Liver (tissue), 9 donors: Measurements from ENCODE around the gene RAB22A. TPM values are rescaled to one million over a fixed set of nuclear protein-coding genes. Genes with fewer than 3 reads are reported as not detected.

Source experiments
- DNase-seq: peaks from one replicate; pipeline ENCODE4 v3.0.0-alpha.2; 2017; ENCODE audit warnings: low spot score
- H3K27ac ChIP-seq, 2 donors: one replicate each; pipeline ENCODE4 v1.7.0; 2013; ENCODE audit warnings: inconsistent platforms in 2 of 2, low read length in 2 of 2, control low read depth in 1 of 2, low read depth in 1 of 2, mild to moderate bottlenecking in 1 of 2
- H3K27me3 ChIP-seq, 4 donors: one replicate each; pipeline versions ENCODE4 v1.6.1 to v1.7.0; 2013; ENCODE audit warnings: low read length in 3 of 4, inconsistent platforms in 1 of 4, mild to moderate bottlenecking in 1 of 4, moderate library complexity in 1 of 4; ENCODE audit not compliant: control insufficient read depth in 4 of 4, insufficient read depth in 4 of 4
- H3K36me3 ChIP-seq, 4 donors: one replicate each; pipeline versions ENCODE4 v1.6.1 to v1.7.0; 2013; ENCODE audit warnings: low read length in 3 of 4, mild to moderate bottlenecking in 3 of 4, low read depth in 1 of 4, moderate library complexity in 1 of 4; ENCODE audit not compliant: control insufficient read depth in 4 of 4, insufficient read depth in 3 of 4
- H3K4me1 ChIP-seq, 4 donors: one replicate each; pipeline versions ENCODE4 v1.6.1 to v1.7.0; 2013; ENCODE audit warnings: low read length in 3 of 4, mild to moderate bottlenecking in 3 of 4, moderate library complexity in 1 of 4; ENCODE audit not compliant: control insufficient read depth in 4 of 4, insufficient read depth in 4 of 4
- H3K4me3 ChIP-seq, 3 donors: one replicate each; pipeline versions ENCODE4 v1.6.1 to v1.7.0; 2013; ENCODE audit warnings: low read length in 3 of 3, control low read depth in 1 of 3, low read depth in 1 of 3, mild to moderate bottlenecking in 1 of 3
- H3K9ac ChIP-seq, 2 donors: one replicate each; pipeline ENCODE4 v1.7.0; 2013; ENCODE audit warnings: low read length in 2 of 2, mild to moderate bottlenecking in 2 of 2, moderate library complexity in 2 of 2, control low read depth in 1 of 2, low read depth in 1 of 2
- H3K9me3 ChIP-seq, 4 donors: one replicate each; pipeline versions ENCODE4 v1.6.1 to v1.7.0; 2013; ENCODE audit warnings: low read length in 3 of 4; ENCODE audit not compliant: control insufficient read depth in 4 of 4
- EGR1 ChIP-seq, 2 donors: IDR thresholded peaks; 2 replicates each; pipeline ENCODE4 v1.6.1; 2016 to 2018; ENCODE audit warnings: antibody characterized with exemption in 2 of 2, low read depth in 2 of 2
- FOXA2 ChIP-seq: IDR thresholded peaks from 2 replicates; pipeline ENCODE4 v1.6.1; 2016; ENCODE audit warnings: antibody characterized with exemption
- GABPA ChIP-seq, 2 donors: IDR thresholded peaks in 1 of 2; conservative IDR thresholded peaks in 1 of 2; 2 replicates each; pipeline ENCODE4 v1.6.1; 2016; ENCODE audit warnings: antibody characterized with exemption in 2 of 2, mild to moderate bottlenecking in 1 of 2, moderate library complexity in 1 of 2
- HNF4A ChIP-seq, 2 donors: conservative IDR thresholded peaks; 2 replicates each; pipeline ENCODE4 v1.6.1; 2016; ENCODE audit warnings: antibody characterized with exemption in 2 of 2, mild to moderate bottlenecking in 2 of 2
- HNF4G ChIP-seq: IDR thresholded peaks from 2 replicates; pipeline ENCODE4 v1.6.1; 2016; ENCODE audit warnings: antibody characterized with exemption
- NR2F2 ChIP-seq: IDR thresholded peaks from 2 replicates; pipeline ENCODE4 v1.6.1; 2016; ENCODE audit warnings: antibody characterized with exemption
- RAD21 ChIP-seq, 2 donors: IDR thresholded peaks; 2 replicates each; pipeline ENCODE4 v1.6.1; 2016; ENCODE audit warnings: antibody characterized with exemption in 2 of 2, mild to moderate bottlenecking in 2 of 2
- TAF1 ChIP-seq: conservative IDR thresholded peaks from 2 replicates; pipeline ENCODE4 v1.6.1; 2016; ENCODE audit warnings: antibody characterized with exemption, mild to moderate bottlenecking
- YY1 ChIP-seq: IDR thresholded peaks from 2 replicates; pipeline ENCODE4 v1.6.1; 2016; ENCODE audit warnings: antibody characterized with exemption, mild to moderate bottlenecking
- WGBS: extraction: QIAGEN DNeasy Blood & Tissue Kit; methylation state at CpG from one replicate; pipeline ENCODE4 v1.1.7; 2013; 5-methylcytosine and 5-hydroxymethylcytosine counted together
- polyA plus RNA-seq, 2 donors: library from polyadenylated mRNA; stranded (reverse) in 1 of 2; unstranded in 1 of 2; fragments of 200-250 nt in 1 of 2; fragments of >200 nt in 1 of 2; fragmentation: Nextera tagmentation in 1 of 2; extraction: Ambion mirVana in 1 of 2; gene quantifications; one replicate each; pipeline versions ENCODE4 v1.2.1 to v1.2.3, GENCODE V29; 2013 to 2015
- total RNA-seq, 2 donors: library from RNA; depleted of rRNA; stranded (reverse); fragments of >200 nt; gene quantifications; one replicate each; pipeline ENCODE4 v1.2.3, GENCODE V29; 2014
- TF ChIP-seq, protein P1 (sequence below): IDR thresholded peaks from 2 replicates; pipeline ENCODE4 v1.6.1; 2016; ENCODE audit warnings: antibody characterized with exemption
- TF ChIP-seq, protein P2 (sequence below): IDR thresholded peaks from 2 replicates; pipeline ENCODE4 v1.6.1; 2016; ENCODE audit warnings: antibody characterized with exemption, mild to moderate bottlenecking
- TF ChIP-seq, protein P3 (sequence below): fragments of 150-350 bp; IDR thresholded peaks from 2 replicates; pipeline ENCODE4 v1.5.1; 2017; ENCODE audit warnings: improper control_type of control experiment, low read depth, low read length; ENCODE audit not compliant: missing input control
- TF ChIP-seq, protein P4 (sequence below): IDR thresholded peaks from 2 replicates; pipeline ENCODE4 v1.6.1; 2016; ENCODE audit warnings: antibody characterized with exemption
- TF ChIP-seq, protein P5 (sequence below): IDR thresholded peaks from 2 replicates; pipeline ENCODE4 v1.6.1; 2016; ENCODE audit warnings: antibody characterized with exemption
- donor health status: healthy.
- donor health status: healthy.
- donor health status: healthy.
- donor health status: healthy.
- donor health status: healthy.

Gene RAB22A
- total and polyA plus RNA-seq, 4 donors, result 3.0 to 8.1 (median 5.8) TPM

DNA sequence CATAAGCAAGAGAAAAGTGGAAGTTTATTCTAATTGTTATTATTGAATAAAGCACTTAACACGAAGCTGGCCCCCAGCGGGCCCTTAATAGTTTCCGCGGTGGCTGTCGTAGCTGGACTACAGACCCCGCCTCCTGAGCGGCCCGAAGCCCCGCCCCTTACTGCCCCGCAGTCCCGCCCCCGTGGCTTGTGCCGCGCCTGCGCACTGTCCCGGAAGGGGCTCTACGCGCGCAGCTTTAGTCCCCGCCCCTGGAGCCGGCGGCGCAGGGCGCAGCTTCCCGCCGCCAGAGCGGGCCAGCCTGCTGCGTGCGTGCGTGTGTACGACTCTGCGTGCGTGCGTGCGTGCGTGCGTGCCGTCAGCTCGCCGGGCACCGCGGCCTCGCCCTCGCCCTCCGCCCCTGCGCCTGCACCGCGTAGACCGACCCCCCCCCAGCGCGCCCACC lies 79.4 kb downstream of the RAB22A start, which contains the start of gene VAPB:
TSS of gene VAPB (plus strand) at position 348 of the 442 bp plus-strand sequence. CDS start 231 bp downstream, outside the sequence.
- WGBS, result 1% methylated on average over 51 of the region's 51 CpGs

More for the DNA sequence above, 79.4 kb downstream of the RAB22A start, which contains the start of gene VAPB:
- H3K27ac ChIP-seq, result peak within 1 kb of the TSS; percentile 66 to 95
- peaks cover 2 to 19% (median 12%) of the 10 kb centered on the region in 4 donors for H3K4me1 ChIP-seq
- peaks cover 0 to 1% (median 0%) of the 10 kb centered on the region in 4 donors for H3K36me3 ChIP-seq
- no peaks in the 10 kb centered on the region for H3K27me3 ChIP-seq
- peak within 1 kb of the TSS; percentile 70 to 96 for H3K9ac ChIP-seq
- H3K9me3 ChIP-seq, result no peaks in the 10 kb centered on the region
- peak; percentile 98 for DNase-seq
- peak within 1 kb of the TSS; percentile 69 to 81 (median 70) for H3K4me3 ChIP-seq
- peak in 1 of 2 donors; percentile 12 for TF ChIP-seq RAD21 (IDR thresholded peaks at IDR 0.05)
- no peak for TF ChIP-seq TAF1
- TF ChIP-seq HNF4A (conservative IDR thresholded peaks at IDR 0.05), result no peak
- TF ChIP-seq, protein P1, sequence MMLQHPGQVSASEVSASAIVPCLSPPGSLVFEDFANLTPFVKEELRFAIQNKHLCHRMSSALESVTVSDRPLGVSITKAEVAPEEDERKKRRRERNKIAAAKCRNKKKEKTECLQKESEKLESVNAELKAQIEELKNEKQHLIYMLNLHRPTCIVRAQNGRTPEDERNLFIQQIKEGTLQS, result no peak
- TF ChIP-seq, protein P2, sequence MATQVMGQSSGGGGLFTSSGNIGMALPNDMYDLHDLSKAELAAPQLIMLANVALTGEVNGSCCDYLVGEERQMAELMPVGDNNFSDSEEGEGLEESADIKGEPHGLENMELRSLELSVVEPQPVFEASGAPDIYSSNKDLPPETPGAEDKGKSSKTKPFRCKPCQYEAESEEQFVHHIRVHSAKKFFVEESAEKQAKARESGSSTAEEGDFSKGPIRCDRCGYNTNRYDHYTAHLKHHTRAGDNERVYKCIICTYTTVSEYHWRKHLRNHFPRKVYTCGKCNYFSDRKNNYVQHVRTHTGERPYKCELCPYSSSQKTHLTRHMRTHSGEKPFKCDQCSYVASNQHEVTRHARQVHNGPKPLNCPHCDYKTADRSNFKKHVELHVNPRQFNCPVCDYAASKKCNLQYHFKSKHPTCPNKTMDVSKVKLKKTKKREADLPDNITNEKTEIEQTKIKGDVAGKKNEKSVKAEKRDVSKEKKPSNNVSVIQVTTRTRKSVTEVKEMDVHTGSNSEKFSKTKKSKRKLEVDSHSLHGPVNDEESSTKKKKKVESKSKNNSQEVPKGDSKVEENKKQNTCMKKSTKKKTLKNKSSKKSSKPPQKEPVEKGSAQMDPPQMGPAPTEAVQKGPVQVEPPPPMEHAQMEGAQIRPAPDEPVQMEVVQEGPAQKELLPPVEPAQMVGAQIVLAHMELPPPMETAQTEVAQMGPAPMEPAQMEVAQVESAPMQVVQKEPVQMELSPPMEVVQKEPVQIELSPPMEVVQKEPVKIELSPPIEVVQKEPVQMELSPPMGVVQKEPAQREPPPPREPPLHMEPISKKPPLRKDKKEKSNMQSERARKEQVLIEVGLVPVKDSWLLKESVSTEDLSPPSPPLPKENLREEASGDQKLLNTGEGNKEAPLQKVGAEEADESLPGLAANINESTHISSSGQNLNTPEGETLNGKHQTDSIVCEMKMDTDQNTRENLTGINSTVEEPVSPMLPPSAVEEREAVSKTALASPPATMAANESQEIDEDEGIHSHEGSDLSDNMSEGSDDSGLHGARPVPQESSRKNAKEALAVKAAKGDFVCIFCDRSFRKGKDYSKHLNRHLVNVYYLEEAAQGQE, result no peak
- TF ChIP-seq GABPA (IDR thresholded peaks at IDR 0.05 in 1 of 2, conservative IDR thresholded peaks at IDR 0.05 in 1 of 2), result peak in 1 of 2 donors; percentile 66
- no peak for TF ChIP-seq HNF4G
- no peak for TF ChIP-seq YY1
- TF ChIP-seq, protein P3, sequence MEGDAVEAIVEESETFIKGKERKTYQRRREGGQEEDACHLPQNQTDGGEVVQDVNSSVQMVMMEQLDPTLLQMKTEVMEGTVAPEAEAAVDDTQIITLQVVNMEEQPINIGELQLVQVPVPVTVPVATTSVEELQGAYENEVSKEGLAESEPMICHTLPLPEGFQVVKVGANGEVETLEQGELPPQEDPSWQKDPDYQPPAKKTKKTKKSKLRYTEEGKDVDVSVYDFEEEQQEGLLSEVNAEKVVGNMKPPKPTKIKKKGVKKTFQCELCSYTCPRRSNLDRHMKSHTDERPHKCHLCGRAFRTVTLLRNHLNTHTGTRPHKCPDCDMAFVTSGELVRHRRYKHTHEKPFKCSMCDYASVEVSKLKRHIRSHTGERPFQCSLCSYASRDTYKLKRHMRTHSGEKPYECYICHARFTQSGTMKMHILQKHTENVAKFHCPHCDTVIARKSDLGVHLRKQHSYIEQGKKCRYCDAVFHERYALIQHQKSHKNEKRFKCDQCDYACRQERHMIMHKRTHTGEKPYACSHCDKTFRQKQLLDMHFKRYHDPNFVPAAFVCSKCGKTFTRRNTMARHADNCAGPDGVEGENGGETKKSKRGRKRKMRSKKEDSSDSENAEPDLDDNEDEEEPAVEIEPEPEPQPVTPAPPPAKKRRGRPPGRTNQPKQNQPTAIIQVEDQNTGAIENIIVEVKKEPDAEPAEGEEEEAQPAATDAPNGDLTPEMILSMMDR, result no peak
- no peak for TF ChIP-seq NR2F2
- TF ChIP-seq, protein P4, sequence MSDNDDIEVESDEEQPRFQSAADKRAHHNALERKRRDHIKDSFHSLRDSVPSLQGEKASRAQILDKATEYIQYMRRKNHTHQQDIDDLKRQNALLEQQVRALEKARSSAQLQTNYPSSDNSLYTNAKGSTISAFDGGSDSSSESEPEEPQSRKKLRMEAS, result no peak
- TF ChIP-seq, protein P5, sequence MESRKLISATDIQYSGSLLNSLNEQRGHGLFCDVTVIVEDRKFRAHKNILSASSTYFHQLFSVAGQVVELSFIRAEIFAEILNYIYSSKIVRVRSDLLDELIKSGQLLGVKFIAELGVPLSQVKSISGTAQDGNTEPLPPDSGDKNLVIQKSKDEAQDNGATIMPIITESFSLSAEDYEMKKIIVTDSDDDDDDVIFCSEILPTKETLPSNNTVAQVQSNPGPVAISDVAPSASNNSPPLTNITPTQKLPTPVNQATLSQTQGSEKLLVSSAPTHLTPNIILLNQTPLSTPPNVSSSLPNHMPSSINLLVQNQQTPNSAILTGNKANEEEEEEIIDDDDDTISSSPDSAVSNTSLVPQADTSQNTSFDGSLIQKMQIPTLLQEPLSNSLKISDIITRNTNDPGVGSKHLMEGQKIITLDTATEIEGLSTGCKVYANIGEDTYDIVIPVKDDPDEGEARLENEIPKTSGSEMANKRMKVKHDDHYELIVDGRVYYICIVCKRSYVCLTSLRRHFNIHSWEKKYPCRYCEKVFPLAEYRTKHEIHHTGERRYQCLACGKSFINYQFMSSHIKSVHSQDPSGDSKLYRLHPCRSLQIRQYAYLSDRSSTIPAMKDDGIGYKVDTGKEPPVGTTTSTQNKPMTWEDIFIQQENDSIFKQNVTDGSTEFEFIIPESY, result no peak
- TF ChIP-seq EGR1 (IDR thresholded peaks at IDR 0.05; ENCODE audit: low read depth in 2 of 2), result peak in 1 of 2 donors; percentile 60
- no peak for TF ChIP-seq FOXA2
